Trophoblast cell (in vitro differentiated cells and primary cell): ENCODE data around the gene PREB.

Experiments
- DNase-seq, 2 donors: peaks; one replicate each; pipeline ENCODE4 v3.0.0-alpha.2; 2016
- H2AFZ ChIP-seq: 2 replicates; pipeline ENCODE4 v1.6.1; 2013; ENCODE audit warnings: low read length, moderate library complexity, mild to moderate bottlenecking; ENCODE audit not compliant: insufficient read depth, poor library complexity
- H2AK5ac ChIP-seq: 2 replicates; pipeline ENCODE4 v1.6.1; 2013; ENCODE audit warnings: mild to moderate bottlenecking, low read length
- H2BK120ac ChIP-seq: 2 replicates; pipeline ENCODE4 v1.6.1; 2013; ENCODE audit warnings: low read length, mild to moderate bottlenecking, moderate library complexity; ENCODE audit not compliant: insufficient read depth, poor library complexity
- H2BK12ac ChIP-seq: 2 replicates; pipeline ENCODE4 v1.6.1; 2013; ENCODE audit warnings: mild to moderate bottlenecking, low read length, moderate library complexity
- H2BK5ac ChIP-seq: 2 replicates; pipeline ENCODE4 v1.6.1; 2013; ENCODE audit warnings: low read length, low read depth, moderate library complexity, mild to moderate bottlenecking; ENCODE audit not compliant: poor library complexity
- H3K14ac ChIP-seq: 2 replicates; pipeline ENCODE4 v1.6.1; 2013; ENCODE audit warnings: mild to moderate bottlenecking, low read length
- H3K18ac ChIP-seq: 2 replicates; pipeline ENCODE4 v1.6.1; 2013; ENCODE audit warnings: mild to moderate bottlenecking, low read length
- H3K23ac ChIP-seq: 2 replicates; pipeline ENCODE4 v1.6.1; 2013; ENCODE audit warnings: low read length
- H3K27ac ChIP-seq: 2 replicates; pipeline ENCODE4 v1.5.1; 2013; ENCODE audit warnings: low read depth, mild to moderate bottlenecking, inconsistent platforms, low read length, moderate library complexity
- H3K27me3 ChIP-seq: 2 replicates; pipeline ENCODE4 v1.6.1; 2013; ENCODE audit warnings: inconsistent platforms, mild to moderate bottlenecking, low read length, moderate library complexity; ENCODE audit not compliant: insufficient read depth
- H3K36me3 ChIP-seq, 2 experiments: 1 replicate in 1 of 2; 2 replicates in 1 of 2; pipeline ENCODE4 v1.6.1; 2013; ENCODE audit warnings: low read length in 2 of 2, mild to moderate bottlenecking in 2 of 2, moderate library complexity in 1 of 2; ENCODE audit not compliant: insufficient read depth in 2 of 2, control insufficient read depth in 1 of 2
- H3K4ac ChIP-seq: 2 replicates; pipeline ENCODE4 v1.6.1; 2013; ENCODE audit warnings: low read depth, mild to moderate bottlenecking, low read length, moderate library complexity
- H3K4me1 ChIP-seq, 2 experiments: 1 replicate in 1 of 2; 2 replicates in 1 of 2; pipeline ENCODE4 v1.6.1; 2013; ENCODE audit warnings: low read length in 2 of 2, mild to moderate bottlenecking in 2 of 2, moderate library complexity in 1 of 2; ENCODE audit not compliant: insufficient read depth in 2 of 2, control insufficient read depth in 1 of 2
- H3K4me2 ChIP-seq: 2 replicates; pipeline ENCODE4 v1.6.1; 2013; ENCODE audit warnings: inconsistent platforms, mild to moderate bottlenecking, low read length, moderate library complexity
- H3K4me3 ChIP-seq: 2 replicates; pipeline ENCODE4 v1.5.1; 2013; ENCODE audit warnings: mild to moderate bottlenecking, low read depth, low read length, inconsistent platforms
- H3K79me1 ChIP-seq: one replicate; pipeline ENCODE4 v1.6.1; 2013; ENCODE audit warnings: low read length
- H3K79me2 ChIP-seq: 2 replicates; pipeline ENCODE4 v1.6.1; 2013; ENCODE audit warnings: low read length, mild to moderate bottlenecking; ENCODE audit not compliant: control insufficient read depth, insufficient read depth, poor library complexity
- H3K9ac ChIP-seq: 2 replicates; pipeline ENCODE4 v1.6.1; 2013; ENCODE audit warnings: mild to moderate bottlenecking, low read length
- H3K9me3 ChIP-seq: 2 replicates; pipeline ENCODE4 v1.6.1; 2013; ENCODE audit warnings: low read depth, mild to moderate bottlenecking, control low read depth, inconsistent platforms, low read length; ENCODE audit not compliant: insufficient read depth
- H4K12ac ChIP-seq: 2 replicates; pipeline ENCODE4 v1.6.1; 2013; ENCODE audit warnings: low read depth, mild to moderate bottlenecking, low read length, moderate library complexity
- H4K8ac ChIP-seq: 2 replicates; pipeline ENCODE4 v1.6.1; 2013; ENCODE audit warnings: low read depth, mild to moderate bottlenecking, low read length, moderate library complexity
- H4K91ac ChIP-seq: one replicate; pipeline ENCODE4 v1.6.1; 2013; ENCODE audit warnings: low read depth, mild to moderate bottlenecking, low read length, moderate library complexity
- WGBS: extraction: QIAGEN DNeasy Blood & Tissue Kit; methylation state at CpG from one replicate; pipeline ENCODE4 v1.1.7; 2013; ENCODE audit warnings: missing lambda C conversion rate; ENCODE audit not compliant: insufficient read length, insufficient coverage; ENCODE audit errors: extremely low coverage; 5-methylcytosine and 5-hydroxymethylcytosine counted together

The PREB gene

DNA sequence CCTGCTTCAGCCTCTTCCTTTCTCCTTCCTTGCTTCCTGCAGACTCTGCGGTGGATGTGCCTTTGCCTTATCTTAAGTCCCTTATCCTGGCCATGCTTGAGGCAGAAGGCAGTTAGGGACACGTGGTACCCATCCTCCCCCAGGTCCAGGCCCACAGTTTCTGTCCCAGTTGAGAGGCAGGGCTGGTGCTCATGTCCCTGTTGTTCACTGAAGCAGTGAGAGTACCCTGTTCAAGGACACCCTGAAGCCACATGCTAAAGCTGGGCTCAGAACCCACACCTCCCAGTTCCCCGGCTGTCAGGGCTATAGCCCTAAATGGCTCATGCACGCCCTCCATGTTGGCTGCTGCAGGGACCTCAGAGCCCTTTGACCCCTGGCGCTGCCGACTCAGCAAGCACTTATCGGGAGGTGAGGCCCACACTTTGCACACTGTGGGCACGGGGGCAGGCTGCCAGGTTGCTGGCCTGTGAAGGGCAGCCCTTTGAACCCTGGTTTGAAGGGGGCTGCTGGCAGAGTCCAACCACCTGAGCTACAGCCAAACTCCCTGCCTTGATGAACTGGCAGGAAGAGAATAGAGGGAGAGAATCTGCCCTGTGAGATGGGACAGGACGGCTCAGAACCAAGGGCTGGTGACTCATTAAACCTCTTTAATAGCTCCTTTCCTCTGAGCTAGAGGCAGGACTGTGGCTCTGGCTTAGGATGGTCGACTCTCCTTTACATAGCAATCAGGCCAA is 41.6 kb downstream of the PREB start:
- no peaks in the 10 kb centered on the region for H3K79me2 ChIP-seq
- DNase-seq = no peak
- no peak overlapping the region for H4K12ac ChIP-seq
- no peak overlapping the region for H2BK120ac ChIP-seq
- H3K9me3 ChIP-seq = no peaks in the 10 kb centered on the region
- H3K4me2 ChIP-seq = no peak overlapping the region
- H2BK5ac ChIP-seq = no peak overlapping the region
- no peaks in the 10 kb centered on the region for H3K27me3 ChIP-seq
- no peak overlapping the region for H2AK5ac ChIP-seq
- no peaks in the 10 kb centered on the region for H3K36me3 ChIP-seq
- no peak overlapping the region for H2BK12ac ChIP-seq
- H3K9ac ChIP-seq = no peak overlapping the region
- no peak overlapping the region for H2AFZ ChIP-seq
- no peak overlapping the region for H3K14ac ChIP-seq
- no peak overlapping the region for H3K23ac ChIP-seq
- H3K18ac ChIP-seq = no peak overlapping the region
- no peak overlapping the region for H3K4me3 ChIP-seq
- no peak overlapping the region for H4K8ac ChIP-seq
- no CpG with 5 or more reads among the region's 10 CpGs for WGBS
- H3K79me1 ChIP-seq = peaks cover 7% of the 10 kb centered on the region
- H4K91ac ChIP-seq = no peak overlapping the region
- no peak overlapping the region for H3K4ac ChIP-seq
- no peak overlapping the region for H3K27ac ChIP-seq
- H3K4me1 ChIP-seq = peaks cover 4% of the 10 kb centered on the region in 2 experiments

DNA sequence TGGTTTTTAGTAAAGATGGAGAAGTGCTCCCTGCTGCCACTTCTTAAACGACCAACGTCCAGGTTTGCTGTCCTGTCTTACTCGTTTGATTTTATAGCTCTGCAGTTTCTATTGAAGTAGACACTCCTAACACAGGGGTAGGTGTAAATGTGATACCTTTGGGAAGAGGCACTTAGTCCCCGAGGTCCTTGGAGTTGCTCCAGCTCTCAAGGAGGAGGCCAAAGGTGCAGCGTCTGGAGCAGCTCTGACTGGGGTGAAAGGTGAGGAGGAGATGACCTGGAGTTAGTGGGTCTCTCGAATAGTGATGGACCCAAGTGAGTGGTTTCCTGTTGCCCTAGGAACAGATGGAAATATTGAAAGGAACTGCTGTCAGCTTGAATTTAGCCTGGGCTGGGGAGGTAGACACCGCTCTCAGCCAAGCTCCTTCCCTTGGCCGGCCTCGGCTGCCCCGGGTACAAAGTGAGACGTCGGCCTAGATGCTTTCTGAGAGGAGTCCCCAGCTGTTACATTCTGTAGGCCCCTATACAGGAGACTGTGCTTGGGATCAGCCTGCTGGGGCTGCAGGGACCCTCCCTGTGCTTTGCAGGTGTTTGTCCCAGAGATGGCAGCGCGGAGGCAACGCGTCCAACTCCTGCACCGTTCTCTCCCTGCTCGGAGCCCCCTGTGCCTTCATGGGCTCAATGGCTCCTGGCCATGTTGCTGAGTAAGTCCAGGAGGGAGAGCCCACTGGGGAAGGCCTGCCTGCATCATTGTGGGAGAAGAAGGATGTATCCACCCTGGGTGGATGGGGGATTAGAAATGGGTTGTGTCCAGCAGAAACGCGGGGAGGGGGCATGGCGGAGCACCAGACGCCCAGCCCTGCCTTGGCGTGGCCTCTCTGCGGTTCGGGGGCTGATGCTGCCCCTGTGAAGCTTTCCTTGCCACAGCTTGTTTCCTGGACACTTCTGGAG is 42.4 kb downstream of the PREB start:
- H4K12ac ChIP-seq = no peak overlapping the region
- H3K4me2 ChIP-seq = no peak overlapping the region
- no peak overlapping the region for H4K91ac ChIP-seq
- H3K9me3 ChIP-seq = no peaks in the 10 kb centered on the region
- H3K23ac ChIP-seq = no peak overlapping the region
- H3K36me3 ChIP-seq = no peaks in the 10 kb centered on the region
- no peak overlapping the region for H2BK12ac ChIP-seq
- H3K18ac ChIP-seq = no peak overlapping the region
- no peak overlapping the region for H4K8ac ChIP-seq
- no peak for DNase-seq
- no peak overlapping the region for H2BK5ac ChIP-seq
- H3K4me3 ChIP-seq = no peak overlapping the region
- no peak overlapping the region for H2AFZ ChIP-seq
- no peak overlapping the region for H2AK5ac ChIP-seq
- no peak overlapping the region for H3K27ac ChIP-seq
- peaks cover 5 to 7% of the 10 kb centered on the region in 2 experiments for H3K4me1 ChIP-seq
- WGBS = no CpG with 5 or more reads among the region's 25 CpGs
- no peaks in the 10 kb centered on the region for H3K79me2 ChIP-seq
- no peaks in the 10 kb centered on the region for H3K27me3 ChIP-seq
- no peak overlapping the region for H3K4ac ChIP-seq
- H3K14ac ChIP-seq = no peak overlapping the region
- H3K79me1 ChIP-seq = peaks cover 4% of the 10 kb centered on the region
- no peak overlapping the region for H3K9ac ChIP-seq
- H2BK120ac ChIP-seq = no peak overlapping the region

- H3K27ac ChIP-seq = no peak overlapping the region
- H3K4me1 ChIP-seq = peaks cover 5 to 12% of the 10 kb centered on the region in 2 experiments
- no CpG with 5 or more reads among the region's 14 CpGs for WGBS
- no peak overlapping the region for H3K14ac ChIP-seq
- no peak overlapping the region for H4K12ac ChIP-seq
- H3K79me2 ChIP-seq = peaks cover 6% of the 10 kb centered on the region
- H2AFZ ChIP-seq = no peak overlapping the region
- H3K79me1 ChIP-seq = peaks cover 8% of the 10 kb centered on the region
- no peak overlapping the region for H3K18ac ChIP-seq
- no peak overlapping the region for H4K91ac ChIP-seq
- H2AK5ac ChIP-seq = no peak overlapping the region
- no peaks in the 10 kb centered on the region for H3K9me3 ChIP-seq
- DNase-seq = no peak
- H3K4me2 ChIP-seq = no peak overlapping the region
- H3K9ac ChIP-seq = no peak overlapping the region
- H3K4ac ChIP-seq = no peak overlapping the region
- H3K27me3 ChIP-seq = no peaks in the 10 kb centered on the region
- no peak overlapping the region for H3K23ac ChIP-seq
- no peaks in the 10 kb centered on the region for H3K36me3 ChIP-seq
- H4K8ac ChIP-seq = no peak overlapping the region
- H2BK12ac ChIP-seq = no peak overlapping the region
- H3K4me3 ChIP-seq = no peak overlapping the region
- H2BK5ac ChIP-seq = no peak overlapping the region
- no peak overlapping the region for H2BK120ac ChIP-seq
Measured at GRCh38 chr2:27089111-27089954, 45.1 kb downstream of the PREB start.

DNA sequence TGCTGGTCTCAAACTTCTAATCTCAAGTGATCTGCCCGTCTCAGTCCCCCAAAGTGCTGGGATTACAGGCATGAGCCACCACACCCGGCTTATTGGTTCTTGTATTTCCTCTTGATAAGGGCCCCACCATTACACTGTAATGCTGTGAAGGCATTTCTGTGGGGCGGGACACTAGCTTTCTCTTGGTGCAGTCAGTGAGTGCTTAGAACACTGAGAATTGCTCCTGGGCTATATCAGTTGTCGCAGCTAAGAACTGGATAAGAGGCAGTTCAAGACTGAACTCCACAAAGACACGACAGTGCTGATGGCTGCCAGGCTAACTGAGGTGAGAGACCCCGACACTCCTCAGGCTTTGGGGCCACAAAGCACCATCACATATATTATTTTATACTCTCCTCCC is 45.8 kb downstream of the PREB start:
- peaks cover 6% of the 10 kb centered on the region for H3K79me2 ChIP-seq
- H2AFZ ChIP-seq = no peak overlapping the region
- H3K4me1 ChIP-seq = peaks cover 5 to 12% of the 10 kb centered on the region in 2 experiments
- H3K9me3 ChIP-seq = no peaks in the 10 kb centered on the region
- no peak overlapping the region for H4K8ac ChIP-seq
- no peak overlapping the region for H4K12ac ChIP-seq
- H3K4me2 ChIP-seq = no peak overlapping the region
- H3K27ac ChIP-seq = no peak overlapping the region
- no peak overlapping the region for H2BK120ac ChIP-seq
- H3K9ac ChIP-seq = no peak overlapping the region
- WGBS = no CpG with 5 or more reads among the region's 6 CpGs
- H3K18ac ChIP-seq = no peak overlapping the region
- H2AK5ac ChIP-seq = no peak overlapping the region
- H2BK5ac ChIP-seq = no peak overlapping the region
- no peak overlapping the region for H3K4me3 ChIP-seq
- H3K27me3 ChIP-seq = no peaks in the 10 kb centered on the region
- no peak overlapping the region for H3K14ac ChIP-seq
- H3K23ac ChIP-seq = no peak overlapping the region
- no peaks in the 10 kb centered on the region for H3K36me3 ChIP-seq
- no peak for DNase-seq
- no peak overlapping the region for H3K4ac ChIP-seq
- H4K91ac ChIP-seq = no peak overlapping the region
- H2BK12ac ChIP-seq = no peak overlapping the region
- H3K79me1 ChIP-seq = peaks cover 8% of the 10 kb centered on the region
